ENCODE data around the gene YOD1.

The YOD1 gene

GRCh38 chr1:207055386-207056001, 4.5 kb upstream of the YOD1 start:
- TF ChIP-seq CTCF (conservative IDR thresholded peaks at IDR 0.05; ENCODE audit: low read depth, low read length), result no peak
- DNase-seq (ENCODE audit: low read depth), result no peak
- H3K4me3 ChIP-seq (ENCODE audit: low read depth, low read length), result no peak overlapping the region

GRCh38 chr1:207054491-207054890, 3.5 kb upstream of the YOD1 start:
- DNase-seq (ENCODE audit: low read depth), result no peak
- no peak for TF ChIP-seq CTCF (conservative IDR thresholded peaks at IDR 0.05; ENCODE audit: low read depth, low read length)
- no peak overlapping the region for H3K4me3 ChIP-seq (ENCODE audit: low read depth, low read length)

- peak; percentile 98 for DNase-seq (ENCODE audit: low read depth)
- no peak for TF ChIP-seq CTCF (conservative IDR thresholded peaks at IDR 0.05; ENCODE audit: low read depth, low read length)
- H3K4me3 ChIP-seq (ENCODE audit: low read depth, low read length), result peak within 1 kb of the TSS; percentile 89
Measured at GRCh38 chr1:207052911-207053769, 2.1 kb upstream of the YOD1 start, which contains the start of gene PFKFB2. Gene PFKFB2, plus strand, starts transcription at chr1:207053275. Its CDS starts 1,443 bp downstream, at chr1:207054718.

GRCh38 chr1:207050480-207051190, 373 bp downstream of the YOD1 start:
- DNase-seq (ENCODE audit: low read depth), result peak; percentile 95
- peak; percentile 1 for TF ChIP-seq CTCF (conservative IDR thresholded peaks at IDR 0.05; ENCODE audit: low read depth, low read length)
- peak overlapping the region; percentile 96 for H3K4me3 ChIP-seq (ENCODE audit: low read depth, low read length)

- peak; percentile 74 for DNase-seq (ENCODE audit: low read depth)
- H3K4me3 ChIP-seq (ENCODE audit: low read depth, low read length), result peak overlapping the region; percentile 96
- peak; percentile 82 for TF ChIP-seq CTCF (conservative IDR thresholded peaks at IDR 0.05; ENCODE audit: low read depth, low read length)
Measured at GRCh38 chr1:207049974-207050391, 1.0 kb downstream of the YOD1 start.

- TF ChIP-seq CTCF (conservative IDR thresholded peaks at IDR 0.05; ENCODE audit: low read depth, low read length), result no peak
- DNase-seq (ENCODE audit: low read depth), result no peak
- no peak overlapping the region for H3K4me3 ChIP-seq (ENCODE audit: low read depth, low read length)
Measured at GRCh38 chr1:207049514-207049913, 1.5 kb downstream of the YOD1 start.

Measured in choroid plexus epithelial cell (primary cell).